Activated T-cell treated with anti-CD3 and anti-CD28 coated beads, Interleukin-2, amount 50 U/mL, for 4 hours (primary cell): ENCODE measurements around the gene RPS4Y1. TPM values are rescaled to one million over a fixed set of nuclear protein-coding genes. Genes with fewer than 3 reads are reported as not detected.
"Not testable (repeated sequence)": the region's sequence is repeated elsewhere in the genome, so short reads cannot be mapped to it uniquely, and the experiment has no call there.

Source experiments
- ATAC-seq, 2 donors: fragments of 200-7000 bp; cut with Tn5 transposase; one replicate each; pipeline ENCODE4 v1.10.0; 2021
- DNase-seq: peaks from one replicate; pipeline ENCODE4 v3.0.0-alpha.2; 2020
- H3K27me3 Mint-ChIP-seq: one replicate; pipeline ENCODE4 v1.8.0; 2021; ENCODE audit warnings: low read depth, mixed read lengths
- H3K36me3 Mint-ChIP-seq: one replicate; pipeline ENCODE4 v1.8.0; 2022; ENCODE audit warnings: mixed read lengths; ENCODE audit not compliant: insufficient read depth
- H3K4me1 Mint-ChIP-seq: one replicate; pipeline ENCODE4 v1.8.0; 2021; ENCODE audit warnings: low read depth, mixed read lengths
- H3K4me3 Mint-ChIP-seq: one replicate; pipeline ENCODE4 v1.8.0; 2021; ENCODE audit warnings: mild to moderate bottlenecking, moderate library complexity, mixed read lengths
- H3K9me3 Mint-ChIP-seq: one replicate; pipeline ENCODE4 v1.8.0; 2021; ENCODE audit warnings: mixed read lengths
- total RNA-seq, 3 donors: library from RNA; stranded (reverse); gene quantifications; one replicate each; pipeline ENCODE4 v1.2.1, GENCODE V29; 2021

The RPS4Y1 gene
- total RNA-seq, 3 donors from 2014 or later = 0.58 to 425 (median 367) TPM

- ATAC-seq = no peak
- Mint-ChIP-seq H3K36me3 (peaks cover 59% of the 10 kb centered on the region), H3K4me3 (no peak overlapping the region), H3K9me3 (no peaks in the 10 kb centered on the region), H3K27me3 (no peaks in the 10 kb centered on the region), H3K4me1 (peaks cover 58% of the 10 kb centered on the region)
- no peak for DNase-seq
Observed at GRCh38 chrY:2857686-2858085, 16.3 kb downstream of the RPS4Y1 start.

DNA sequence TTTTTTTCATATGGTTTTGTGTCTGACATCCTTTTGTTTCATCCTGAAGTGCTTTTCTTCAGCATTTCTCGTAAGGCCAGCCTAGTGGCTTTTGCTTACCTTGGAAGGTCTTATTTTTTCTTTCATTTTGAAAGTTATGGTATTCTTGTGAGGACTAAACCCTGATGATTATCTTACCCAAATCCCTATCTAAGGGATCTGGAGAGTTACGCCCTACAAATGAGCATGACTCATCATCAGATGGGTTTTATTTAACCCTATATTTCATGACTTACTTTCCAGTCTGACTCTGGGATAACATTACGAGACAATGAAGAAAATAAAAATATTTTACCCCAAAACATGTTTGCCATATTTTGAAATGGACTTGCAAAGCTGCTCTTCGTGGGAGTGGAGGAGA, 18.4 kb downstream of the RPS4Y1 start:
- Mint-ChIP-seq H3K4me3 (no peak overlapping the region), H3K9me3 (no peaks in the 10 kb centered on the region), H3K4me1 (peaks cover 50% of the 10 kb centered on the region), H3K36me3 (peaks cover 50% of the 10 kb centered on the region), H3K27me3 (no peaks in the 10 kb centered on the region)
- ATAC-seq = no peak
- no peak for DNase-seq

DNA sequence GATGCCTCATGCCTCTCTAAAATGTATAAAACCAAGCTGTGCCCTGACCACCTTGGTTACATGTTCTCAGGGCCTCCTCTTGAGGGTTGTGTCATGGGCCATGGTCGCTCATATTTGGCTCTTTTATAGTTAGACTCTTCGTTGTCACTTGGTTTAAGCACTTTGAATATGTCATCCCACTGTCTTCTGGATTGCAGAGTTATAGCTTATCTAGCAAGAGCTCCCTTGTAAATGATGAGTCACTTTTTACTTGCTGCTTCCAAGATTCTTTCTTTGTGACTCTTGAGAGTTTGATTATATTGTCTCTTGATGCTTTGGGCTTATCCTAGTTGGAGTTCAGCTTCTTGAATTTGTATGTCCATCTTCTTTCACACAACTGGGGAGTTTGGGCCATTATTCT, 19.1 kb downstream of the RPS4Y1 start:
- H3K4me1 Mint-ChIP-seq = peaks cover 46% of the 10 kb centered on the region
- H3K4me3 Mint-ChIP-seq = no peak overlapping the region
- H3K9me3 Mint-ChIP-seq = no peaks in the 10 kb centered on the region
- ATAC-seq (no peak), DNase-seq (no peak)
- peaks cover 46% of the 10 kb centered on the region for H3K36me3 Mint-ChIP-seq
- H3K27me3 Mint-ChIP-seq = no peaks in the 10 kb centered on the region

GRCh38 chrY:2866581-2866980, 25.2 kb downstream of the RPS4Y1 start:
- H3K27me3 Mint-ChIP-seq = no peaks in the 10 kb centered on the region
- no peaks in the 10 kb centered on the region for H3K4me1 Mint-ChIP-seq
- H3K9me3 Mint-ChIP-seq = peaks cover 4% of the 10 kb centered on the region
- no peak for DNase-seq
- H3K36me3 Mint-ChIP-seq = peaks cover 37% of the 10 kb centered on the region
- no peak for ATAC-seq
- H3K4me3 Mint-ChIP-seq = no peak overlapping the region

- Mint-ChIP-seq H3K4me3 (no peak overlapping the region), H3K4me1 (no peaks in the 10 kb centered on the region), H3K27me3 (no peaks in the 10 kb centered on the region), H3K36me3 (peaks cover 33% of the 10 kb centered on the region), H3K9me3 (peaks cover 4% of the 10 kb centered on the region)
- ATAC-seq = no peak
- no peak for DNase-seq
Observed at GRCh38 chrY:2867469-2867868, 26.1 kb downstream of the RPS4Y1 start.

DNA sequence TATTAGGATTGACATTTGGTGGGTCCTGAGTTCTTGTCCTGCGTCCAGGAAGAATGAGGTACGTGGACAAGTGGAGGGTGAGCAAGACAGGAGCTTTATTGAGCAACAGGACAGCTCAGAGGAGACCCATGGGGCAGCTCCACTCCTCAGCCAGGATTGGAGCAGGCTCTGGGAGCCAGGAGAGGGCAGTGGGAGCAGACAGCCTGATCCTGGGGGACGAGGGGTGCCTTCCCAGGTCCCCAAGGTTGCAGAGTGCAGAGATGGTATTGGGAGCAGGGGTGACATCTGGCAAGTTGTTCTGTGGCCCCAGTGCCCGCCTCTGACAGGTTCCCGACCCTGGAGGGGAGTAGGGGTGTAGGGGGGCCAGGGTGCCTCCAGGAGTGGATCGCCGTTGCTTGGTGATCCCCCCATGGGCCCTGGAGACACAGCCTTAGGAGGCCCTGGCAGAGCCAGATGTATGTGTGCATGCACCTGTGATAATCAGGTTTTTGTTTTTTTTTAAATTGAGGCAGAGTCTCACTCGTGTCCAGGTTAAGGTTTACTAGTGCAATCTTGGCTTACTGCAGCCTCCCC, 26.7 kb downstream of the RPS4Y1 start:
- peak in 1 of 2 donors; percentile 28 for ATAC-seq
- Mint-ChIP-seq H3K4me1 (no peaks in the 10 kb centered on the region), H3K36me3 (peaks cover 28% of the 10 kb centered on the region), H3K27me3 (no peaks in the 10 kb centered on the region), H3K9me3 (peaks cover 4% of the 10 kb centered on the region), H3K4me3 (no peak overlapping the region)
- DNase-seq = no peak

GRCh38 chrY:2872234-2872633, 30.8 kb downstream of the RPS4Y1 start:
- DNase-seq, H3K9me3 Mint-ChIP-seq, H3K4me1 Mint-ChIP-seq, H3K27me3 Mint-ChIP-seq, H3K4me3 Mint-ChIP-seq, ATAC-seq: not testable (repeated sequence)
- peaks cover 18% of the 10 kb centered on the region for H3K36me3 Mint-ChIP-seq

- Mint-ChIP-seq H3K36me3 (peaks cover 7% of the 10 kb centered on the region), H3K9me3 (peaks cover 4% of the 10 kb centered on the region), H3K4me1 (no peaks in the 10 kb centered on the region), H3K27me3 (no peaks in the 10 kb centered on the region), H3K4me3 (no peak overlapping the region)
- ATAC-seq = no peak
- no peak for DNase-seq
Observed at GRCh38 chrY:2874211-2874610, 32.8 kb downstream of the RPS4Y1 start.

GRCh38 chrY:2883561-2883960, 42.2 kb downstream of the RPS4Y1 start:
- Mint-ChIP-seq H3K9me3 (peaks cover 3% of the 10 kb centered on the region), H3K4me1 (peaks cover 17% of the 10 kb centered on the region), H3K27me3 (no peaks in the 10 kb centered on the region), H3K36me3 (peaks cover 2% of the 10 kb centered on the region), H3K4me3 (no peak overlapping the region)
- DNase-seq (no peak), ATAC-seq (no peak)

- no peak for ATAC-seq
- Mint-ChIP-seq H3K4me1 (peaks cover 17% of the 10 kb centered on the region), H3K36me3 (no peaks in the 10 kb centered on the region), H3K4me3 (no peak overlapping the region), H3K27me3 (no peaks in the 10 kb centered on the region), H3K9me3 (peaks cover 3% of the 10 kb centered on the region)
- DNase-seq = no peak
Observed at GRCh38 chrY:2885880-2886279, 44.5 kb downstream of the RPS4Y1 start.

DNA sequence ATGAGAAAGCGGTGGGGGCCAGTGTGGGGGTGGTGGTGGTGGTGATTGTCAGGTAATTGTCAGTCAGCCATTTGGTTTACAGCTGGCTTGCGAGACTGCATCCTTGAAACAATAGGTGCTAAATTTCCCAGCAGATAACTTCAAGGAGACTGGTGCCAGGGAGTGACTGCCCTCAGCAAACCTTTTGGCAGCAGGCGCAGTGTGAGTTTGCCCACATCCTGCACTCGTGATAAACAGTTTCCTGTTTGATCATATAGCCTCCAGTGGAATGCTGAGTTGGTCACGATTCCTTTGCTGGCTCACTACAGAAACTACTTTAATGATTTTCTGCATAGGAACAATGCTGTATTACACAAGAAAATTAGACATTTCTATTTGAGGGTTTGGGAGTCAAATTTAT, 46.0 kb downstream of the RPS4Y1 start:
- H3K4me1 Mint-ChIP-seq = peaks cover 17% of the 10 kb centered on the region
- peaks cover 3% of the 10 kb centered on the region for H3K9me3 Mint-ChIP-seq
- ATAC-seq (peak in 1 of 2 donors; percentile 45), DNase-seq (no peak)
- no peak overlapping the region for H3K4me3 Mint-ChIP-seq
- H3K36me3 Mint-ChIP-seq = no peaks in the 10 kb centered on the region
- H3K27me3 Mint-ChIP-seq = no peaks in the 10 kb centered on the region

GRCh38 chrY:2887955-2888354, 46.6 kb downstream of the RPS4Y1 start:
- peak overlapping the region; percentile 40 for H3K4me3 Mint-ChIP-seq
- H3K36me3 Mint-ChIP-seq = no peaks in the 10 kb centered on the region
- no peaks in the 10 kb centered on the region for H3K27me3 Mint-ChIP-seq
- H3K9me3 Mint-ChIP-seq = peaks cover 3% of the 10 kb centered on the region
- peaks cover 17% of the 10 kb centered on the region for H3K4me1 Mint-ChIP-seq
- DNase-seq = no peak
- ATAC-seq = peak in 1 of 2 donors; percentile 94

DNA sequence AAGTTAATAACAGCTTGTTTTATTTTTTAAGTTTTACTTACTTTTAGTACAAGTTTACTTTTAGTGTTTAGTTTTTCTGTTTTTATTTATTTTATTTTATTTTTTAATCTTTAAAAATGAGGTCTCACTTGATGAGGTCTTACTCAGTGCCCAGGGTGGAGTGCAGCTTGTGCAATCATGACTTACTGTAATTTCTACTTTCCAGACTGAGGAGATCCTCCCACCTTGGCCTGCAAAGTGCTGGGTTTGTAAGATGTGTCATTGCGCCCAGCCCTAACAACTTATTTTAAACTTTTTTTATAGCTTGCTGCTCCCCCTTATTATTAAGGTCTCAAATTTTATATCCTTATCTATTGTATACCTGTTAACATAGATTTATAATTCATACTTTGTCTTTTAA, 52.1 kb downstream of the RPS4Y1 start:
- ATAC-seq = no peak
- Mint-ChIP-seq H3K27me3 (no peaks in the 10 kb centered on the region), H3K9me3 (peaks cover 6% of the 10 kb centered on the region), H3K4me3 (no peak overlapping the region), H3K4me1 (peaks cover 1% of the 10 kb centered on the region), H3K36me3 (no peaks in the 10 kb centered on the region)
- DNase-seq = no peak

DNA sequence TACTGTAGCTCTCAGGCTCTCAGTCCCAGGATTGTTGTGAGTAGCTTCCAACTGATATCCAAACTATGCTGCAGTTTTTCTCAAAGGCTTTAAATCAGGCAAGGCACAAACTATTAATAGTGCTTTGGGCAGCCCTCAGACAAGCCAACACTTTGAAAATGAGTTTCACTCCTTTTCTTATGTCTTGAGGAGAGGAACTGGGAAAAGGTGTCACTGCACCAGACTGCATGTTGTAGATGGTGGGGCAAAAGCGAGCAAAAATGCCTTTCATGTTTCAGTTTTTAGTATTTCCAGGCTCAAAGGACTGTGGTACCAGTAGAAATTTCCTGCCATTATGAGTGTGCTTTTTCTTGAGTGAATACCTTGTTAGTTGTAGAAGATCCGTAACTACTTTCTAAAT, 54.6 kb downstream of the RPS4Y1 start:
- no peak for DNase-seq
- H3K9me3 Mint-ChIP-seq = peaks cover 6% of the 10 kb centered on the region
- peaks cover 3% of the 10 kb centered on the region for H3K36me3 Mint-ChIP-seq
- no peaks in the 10 kb centered on the region for H3K4me1 Mint-ChIP-seq
- H3K4me3 Mint-ChIP-seq = no peak overlapping the region
- H3K27me3 Mint-ChIP-seq = no peaks in the 10 kb centered on the region
- no peak for ATAC-seq

- Mint-ChIP-seq H3K4me1 (peaks cover under 1% of the 10 kb centered on the region), H3K4me3 (no peak overlapping the region), H3K27me3 (no peaks in the 10 kb centered on the region), H3K9me3 (no peaks in the 10 kb centered on the region), H3K36me3 (no peaks in the 10 kb centered on the region)
- DNase-seq = no peak
- no peak for ATAC-seq
Observed at GRCh38 chrY:2907356-2907755, 66.0 kb downstream of the RPS4Y1 start.
